Glutamatergic neuron (in vitro differentiated cells): ENCODE data around the gene KRTAP5-3. TPM values are rescaled to one million over a fixed set of nuclear protein-coding genes. Genes with fewer than 3 reads are reported as not detected.

Source experiments
- DNase-seq: peaks from one replicate; pipeline ENCODE4 v3.0.0; 2022
- H3K27ac Mint-ChIP-seq: one replicate; pipeline ENCODE4 v1.8.0; 2020; ENCODE audit warnings: mild to moderate bottlenecking, mixed read lengths, inconsistent platforms; ENCODE audit not compliant: unreplicated experiment
- H3K27me3 Mint-ChIP-seq: one replicate; pipeline ENCODE4 v1.8.0; 2020; ENCODE audit warnings: mild to moderate bottlenecking, moderate library complexity, mixed read lengths, inconsistent platforms; ENCODE audit not compliant: unreplicated experiment
- H3K36me3 Mint-ChIP-seq: one replicate; pipeline ENCODE4 v1.8.0; 2020; ENCODE audit warnings: mild to moderate bottlenecking, mixed read lengths, inconsistent platforms; ENCODE audit not compliant: unreplicated experiment
- H3K4me1 Mint-ChIP-seq: one replicate; pipeline ENCODE4 v1.8.0; 2020; ENCODE audit warnings: mild to moderate bottlenecking, low read depth, mixed read lengths, inconsistent platforms; ENCODE audit not compliant: unreplicated experiment
- H3K4me3 Mint-ChIP-seq: one replicate; pipeline ENCODE4 v1.8.0; 2020; ENCODE audit warnings: mild to moderate bottlenecking, mixed read lengths, inconsistent platforms; ENCODE audit not compliant: unreplicated experiment
- H3K9me3 Mint-ChIP-seq: one replicate; pipeline ENCODE4 v1.8.0; 2020; ENCODE audit warnings: mild to moderate bottlenecking, moderate library complexity, mixed read lengths, inconsistent platforms; ENCODE audit not compliant: unreplicated experiment
- CTCF ChIP-seq: fragments of 200-600 bp; sonication (generic); IDR thresholded peaks from one replicate; pipeline ENCODE4 v1.5.0; 2021; ENCODE audit not compliant: partially characterized antibody, unreplicated experiment
- total RNA-seq: library from RNA; stranded (reverse); fragmentation: NEBNext Ultra II Directional; extraction: Animal tissue kit (Norgen Biotek cat#: 25700); gene quantifications from one replicate; pipeline ENCODE4 v1.2.1, GENCODE V29; 2021; ENCODE audit not compliant: unreplicated experiment

The KRTAP5-3 gene
- total RNA-seq, 1 donor from 2014 or later = not detected

- no peak for DNase-seq
- Mint-ChIP-seq H3K27ac (peak overlapping the region; percentile 70), H3K27me3 (peaks cover 18% of the 10 kb centered on the region), H3K36me3 (peaks cover 16% of the 10 kb centered on the region), H3K9me3 (peaks cover 17% of the 10 kb centered on the region), H3K4me3 (peak overlapping the region; percentile 90), H3K4me1 (peaks cover 4% of the 10 kb centered on the region)
- TF ChIP-seq CTCF = peak; percentile 9
These were observed 33.4 kb downstream of the KRTAP5-3 start for GRCh38 chr11:1574933-1575242.

GRCh38 chr11:1574238-1574932 lies 33.9 kb downstream of the KRTAP5-3 start:
- Mint-ChIP-seq H3K36me3 (peaks cover 16% of the 10 kb centered on the region), H3K4me1 (peaks cover 9% of the 10 kb centered on the region), H3K27me3 (peaks cover 23% of the 10 kb centered on the region), H3K9me3 (peaks cover 20% of the 10 kb centered on the region), H3K27ac (no peak overlapping the region), H3K4me3 (peak overlapping the region; percentile 90)
- peak; percentile 77 for TF ChIP-seq CTCF
- DNase-seq = peak; percentile 81

- DNase-seq = no peak
- Mint-ChIP-seq H3K36me3 (peaks cover 14% of the 10 kb centered on the region), H3K9me3 (peaks cover 19% of the 10 kb centered on the region), H3K4me3 (peak overlapping the region; percentile 86), H3K4me1 (peaks cover 11% of the 10 kb centered on the region), H3K27ac (peak overlapping the region; percentile 75), H3K27me3 (peaks cover 28% of the 10 kb centered on the region)
- no peak for TF ChIP-seq CTCF
These were observed 34.4 kb downstream of the KRTAP5-3 start for GRCh38 chr11:1573903-1574237.

- H3K9me3 Mint-ChIP-seq = peaks cover 16% of the 10 kb centered on the region
- peaks cover 28% of the 10 kb centered on the region for H3K27me3 Mint-ChIP-seq
- no peak for DNase-seq
- no peak for TF ChIP-seq CTCF
- peak overlapping the region; percentile 75 for H3K27ac Mint-ChIP-seq
- H3K4me1 Mint-ChIP-seq = peaks cover 13% of the 10 kb centered on the region
- peaks cover 8% of the 10 kb centered on the region for H3K36me3 Mint-ChIP-seq
- H3K4me3 Mint-ChIP-seq = peak overlapping the region; percentile 86
These were observed 35.0 kb downstream of the KRTAP5-3 start for GRCh38 chr11:1573077-1573902.
